GM23338 (cell line): ENCODE measurements around the gene LPAR6. TPM values are rescaled to one million over a fixed set of nuclear protein-coding genes. Genes with fewer than 3 reads are reported as not detected.

Experiments
- EZH2 ChIP-seq: fragments of 200-600 bp; sonication (generic); IDR thresholded peaks from one replicate; pipeline ENCODE4 v1.8.0; 2017; ENCODE audit warnings: antibody characterized with exemption, mild to moderate bottlenecking, low read depth; ENCODE audit not compliant: unreplicated experiment
- NANOG ChIP-seq: IDR thresholded peaks from 2 replicates; pipeline ENCODE4 v1.6.1; 2016; ENCODE audit warnings: antibody characterized with exemption, borderline replicate concordance
- STAT1 ChIP-seq: IDR thresholded peaks from one replicate; pipeline ENCODE4 v1.6.1; 2016; ENCODE audit warnings: antibody characterized with exemption; ENCODE audit not compliant: unreplicated experiment
- polyA plus RNA-seq: library from polyadenylated mRNA; unstranded; fragments of >200 nt; fragmentation: Nextera tagmentation; extraction: Ambion mirVana; gene quantifications from 2 replicates; pipeline ENCODE4 v1.2.1, GENCODE V29; 2016
- total RNA-seq: library from RNA; depleted of rRNA; stranded (reverse); fragments of >200 nt; shearing (Covaris generic); gene quantifications from 2 replicates; pipeline ENCODE4 v1.2.3, GENCODE V29; 2014
- TF ChIP-seq, protein P1 (sequence below): fragments of 250-450 bp; sonication (Bioruptor Pico); IDR thresholded peaks from 2 replicates; pipeline ENCODE4 v1.5.0; 2020; ENCODE audit warnings: mild to moderate bottlenecking, moderate library complexity
- TF ChIP-seq, protein P2 (sequence below): IDR thresholded peaks from one replicate; pipeline ENCODE4 v1.6.1; 2018; ENCODE audit warnings: antibody characterized with exemption; ENCODE audit not compliant: unreplicated experiment

Gene LPAR6
- total and polyA plus RNA-seq, 2 experiments from 2014 or later: 1.4 to 2.1 TPM

DNA sequence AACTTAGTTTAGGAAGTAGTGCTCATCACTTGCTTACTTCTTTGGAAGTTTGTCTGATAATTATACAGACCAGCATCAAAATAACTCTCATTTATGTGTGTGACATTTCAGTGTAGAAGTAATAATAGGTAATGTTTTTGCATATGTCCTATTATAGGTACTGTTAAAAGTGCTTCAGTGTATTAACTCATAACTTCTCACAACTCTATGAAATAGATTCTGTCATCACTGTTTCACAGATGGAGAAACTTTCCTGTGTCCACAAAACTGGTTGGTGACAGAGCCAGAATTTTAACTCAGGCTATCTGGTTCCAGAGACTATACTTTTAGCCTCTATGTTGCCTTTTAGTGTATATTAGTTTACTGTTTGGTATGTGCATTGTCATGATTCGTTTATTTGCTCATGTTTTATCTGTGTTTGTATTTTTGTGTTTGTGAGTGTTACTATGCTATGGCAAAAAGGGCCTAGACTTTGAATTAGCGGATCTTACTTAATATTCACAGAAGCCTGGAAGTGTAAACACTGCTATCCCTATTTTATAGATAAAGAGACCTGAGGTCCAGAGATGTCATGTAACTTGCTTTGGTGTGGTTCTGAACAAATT, 12.7 kb downstream of the LPAR6 start (continued):
- TF ChIP-seq, protein P1, sequence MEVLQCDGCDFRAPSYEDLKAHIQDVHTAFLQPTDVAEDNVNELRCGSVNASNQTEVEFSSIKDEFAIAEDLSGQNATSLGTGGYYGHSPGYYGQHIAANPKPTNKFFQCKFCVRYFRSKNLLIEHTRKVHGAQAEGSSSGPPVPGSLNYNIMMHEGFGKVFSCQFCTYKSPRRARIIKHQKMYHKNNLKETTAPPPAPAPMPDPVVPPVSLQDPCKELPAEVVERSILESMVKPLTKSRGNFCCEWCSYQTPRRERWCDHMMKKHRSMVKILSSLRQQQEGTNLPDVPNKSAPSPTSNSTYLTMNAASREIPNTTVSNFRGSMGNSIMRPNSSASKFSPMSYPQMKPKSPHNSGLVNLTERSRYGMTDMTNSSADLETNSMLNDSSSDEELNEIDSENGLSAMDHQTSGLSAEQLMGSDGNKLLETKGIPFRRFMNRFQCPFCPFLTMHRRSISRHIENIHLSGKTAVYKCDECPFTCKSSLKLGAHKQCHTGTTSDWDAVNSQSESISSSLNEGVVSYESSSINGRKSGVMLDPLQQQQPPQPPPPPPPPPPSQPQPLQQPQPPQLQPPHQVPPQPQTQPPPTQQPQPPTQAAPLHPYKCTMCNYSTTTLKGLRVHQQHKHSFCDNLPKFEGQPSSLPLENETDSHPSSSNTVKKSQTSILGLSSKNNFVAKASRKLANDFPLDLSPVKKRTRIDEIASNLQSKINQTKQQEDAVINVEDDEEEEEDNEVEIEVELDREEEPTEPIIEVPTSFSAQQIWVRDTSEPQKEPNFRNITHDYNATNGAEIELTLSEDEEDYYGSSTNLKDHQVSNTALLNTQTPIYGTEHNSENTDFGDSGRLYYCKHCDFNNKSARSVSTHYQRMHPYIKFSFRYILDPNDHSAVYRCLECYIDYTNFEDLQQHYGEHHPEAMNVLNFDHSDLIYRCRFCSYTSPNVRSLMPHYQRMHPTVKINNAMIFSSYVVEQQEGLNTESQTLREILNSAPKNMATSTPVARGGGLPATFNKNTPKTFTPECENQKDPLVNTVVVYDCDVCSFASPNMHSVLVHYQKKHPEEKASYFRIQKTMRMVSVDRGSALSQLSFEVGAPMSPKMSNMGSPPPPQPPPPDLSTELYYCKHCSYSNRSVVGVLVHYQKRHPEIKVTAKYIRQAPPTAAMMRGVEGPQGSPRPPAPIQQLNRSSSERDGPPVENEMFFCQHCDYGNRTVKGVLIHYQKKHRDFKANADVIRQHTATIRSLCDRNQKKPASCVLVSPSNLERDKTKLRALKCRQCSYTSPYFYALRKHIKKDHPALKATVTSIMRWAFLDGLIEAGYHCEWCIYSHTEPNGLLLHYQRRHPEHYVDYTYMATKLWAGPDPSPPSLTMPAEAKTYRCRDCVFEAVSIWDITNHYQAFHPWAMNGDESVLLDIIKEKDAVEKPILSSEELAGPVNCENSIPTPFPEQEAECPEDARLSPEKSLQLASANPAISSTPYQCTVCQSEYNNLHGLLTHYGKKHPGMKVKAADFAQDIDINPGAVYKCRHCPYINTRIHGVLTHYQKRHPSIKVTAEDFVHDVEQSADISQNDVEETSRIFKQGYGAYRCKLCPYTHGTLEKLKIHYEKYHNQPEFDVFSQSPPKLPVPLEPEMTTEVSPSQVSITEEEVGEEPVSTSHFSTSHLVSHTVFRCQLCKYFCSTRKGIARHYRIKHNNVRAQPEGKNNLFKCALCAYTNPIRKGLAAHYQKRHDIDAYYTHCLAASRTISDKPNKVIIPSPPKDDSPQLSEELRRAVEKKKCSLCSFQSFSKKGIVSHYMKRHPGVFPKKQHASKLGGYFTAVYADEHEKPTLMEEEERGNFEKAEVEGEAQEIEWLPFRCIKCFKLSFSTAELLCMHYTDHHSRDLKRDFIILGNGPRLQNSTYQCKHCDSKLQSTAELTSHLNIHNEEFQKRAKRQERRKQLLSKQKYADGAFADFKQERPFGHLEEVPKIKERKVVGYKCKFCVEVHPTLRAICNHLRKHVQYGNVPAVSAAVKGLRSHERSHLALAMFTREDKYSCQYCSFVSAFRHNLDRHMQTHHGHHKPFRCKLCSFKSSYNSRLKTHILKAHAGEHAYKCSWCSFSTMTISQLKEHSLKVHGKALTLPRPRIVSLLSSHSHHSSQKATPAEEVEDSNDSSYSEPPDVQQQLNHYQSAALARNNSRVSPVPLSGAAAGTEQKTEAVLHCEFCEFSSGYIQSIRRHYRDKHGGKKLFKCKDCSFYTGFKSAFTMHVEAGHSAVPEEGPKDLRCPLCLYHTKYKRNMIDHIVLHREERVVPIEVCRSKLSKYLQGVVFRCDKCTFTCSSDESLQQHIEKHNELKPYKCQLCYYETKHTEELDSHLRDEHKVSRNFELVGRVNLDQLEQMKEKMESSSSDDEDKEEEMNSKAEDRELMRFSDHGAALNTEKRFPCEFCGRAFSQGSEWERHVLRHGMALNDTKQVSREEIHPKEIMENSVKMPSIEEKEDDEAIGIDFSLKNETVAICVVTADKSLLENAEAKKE (CRISPR knock-in tag): no peak
- TF ChIP-seq NANOG: no peak
- TF ChIP-seq STAT1: no peak
- no peak for TF ChIP-seq EZH2
- TF ChIP-seq, protein P2, sequence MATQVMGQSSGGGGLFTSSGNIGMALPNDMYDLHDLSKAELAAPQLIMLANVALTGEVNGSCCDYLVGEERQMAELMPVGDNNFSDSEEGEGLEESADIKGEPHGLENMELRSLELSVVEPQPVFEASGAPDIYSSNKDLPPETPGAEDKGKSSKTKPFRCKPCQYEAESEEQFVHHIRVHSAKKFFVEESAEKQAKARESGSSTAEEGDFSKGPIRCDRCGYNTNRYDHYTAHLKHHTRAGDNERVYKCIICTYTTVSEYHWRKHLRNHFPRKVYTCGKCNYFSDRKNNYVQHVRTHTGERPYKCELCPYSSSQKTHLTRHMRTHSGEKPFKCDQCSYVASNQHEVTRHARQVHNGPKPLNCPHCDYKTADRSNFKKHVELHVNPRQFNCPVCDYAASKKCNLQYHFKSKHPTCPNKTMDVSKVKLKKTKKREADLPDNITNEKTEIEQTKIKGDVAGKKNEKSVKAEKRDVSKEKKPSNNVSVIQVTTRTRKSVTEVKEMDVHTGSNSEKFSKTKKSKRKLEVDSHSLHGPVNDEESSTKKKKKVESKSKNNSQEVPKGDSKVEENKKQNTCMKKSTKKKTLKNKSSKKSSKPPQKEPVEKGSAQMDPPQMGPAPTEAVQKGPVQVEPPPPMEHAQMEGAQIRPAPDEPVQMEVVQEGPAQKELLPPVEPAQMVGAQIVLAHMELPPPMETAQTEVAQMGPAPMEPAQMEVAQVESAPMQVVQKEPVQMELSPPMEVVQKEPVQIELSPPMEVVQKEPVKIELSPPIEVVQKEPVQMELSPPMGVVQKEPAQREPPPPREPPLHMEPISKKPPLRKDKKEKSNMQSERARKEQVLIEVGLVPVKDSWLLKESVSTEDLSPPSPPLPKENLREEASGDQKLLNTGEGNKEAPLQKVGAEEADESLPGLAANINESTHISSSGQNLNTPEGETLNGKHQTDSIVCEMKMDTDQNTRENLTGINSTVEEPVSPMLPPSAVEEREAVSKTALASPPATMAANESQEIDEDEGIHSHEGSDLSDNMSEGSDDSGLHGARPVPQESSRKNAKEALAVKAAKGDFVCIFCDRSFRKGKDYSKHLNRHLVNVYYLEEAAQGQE: no peak
